H9 (cell line): ENCODE results near the gene SREBF1. TPM values are rescaled to one million over a fixed set of nuclear protein-coding genes. Genes with fewer than 3 reads are reported as not detected.

Source experiments
- DNase-seq: peaks from one replicate; pipeline ENCODE4 v3.0.0-alpha.2; 2017
- H2AFZ ChIP-seq: one replicate; pipeline ENCODE4 v1.6.1; 2013; ENCODE audit warnings: mild to moderate bottlenecking, low read length, control low read depth, moderate library complexity
- H2AK5ac ChIP-seq: 2 replicates; pipeline ENCODE4 v1.6.1; 2013; ENCODE audit warnings: low read length, control low read depth, mixed read lengths; ENCODE audit not compliant: insufficient read length
- H2BK120ac ChIP-seq: one replicate; pipeline ENCODE4 v1.6.1; 2013; ENCODE audit warnings: low read depth, mild to moderate bottlenecking, low read length, control low read depth, inconsistent platforms; ENCODE audit not compliant: poor library complexity, severe bottlenecking
- H2BK12ac ChIP-seq: 2 replicates; pipeline ENCODE4 v1.6.1; 2013; ENCODE audit warnings: low read length, control low read depth, mixed read lengths, low read depth; ENCODE audit not compliant: insufficient read length
- H2BK15ac ChIP-seq: 2 replicates; pipeline ENCODE4 v1.6.1; 2013; ENCODE audit warnings: low read depth, low read length, control low read depth
- H2BK20ac ChIP-seq: one replicate; pipeline ENCODE4 v1.6.1; 2013; ENCODE audit warnings: low read depth, mild to moderate bottlenecking, low read length, control low read depth, inconsistent platforms; ENCODE audit not compliant: poor library complexity, severe bottlenecking
- H2BK5ac ChIP-seq: 2 replicates; pipeline ENCODE4 v1.6.1; 2013; ENCODE audit warnings: low read length, control low read depth, mixed read lengths; ENCODE audit not compliant: insufficient read length
- H3K14ac ChIP-seq: 2 replicates; pipeline ENCODE4 v1.6.1; 2013; ENCODE audit warnings: low read length, control low read depth; ENCODE audit not compliant: insufficient read depth
- H3K18ac ChIP-seq: 2 replicates; pipeline ENCODE4 v1.6.1; 2013; ENCODE audit warnings: low read depth, mild to moderate bottlenecking, mixed read lengths, low read length, control low read depth; ENCODE audit not compliant: insufficient read length
- H3K23ac ChIP-seq: 2 replicates; pipeline ENCODE4 v1.6.1; 2013; ENCODE audit warnings: low read length, control low read depth, mixed read lengths, low read depth; ENCODE audit not compliant: insufficient read length
- H3K23me2 ChIP-seq: 2 replicates; pipeline ENCODE4 v1.6.1; 2013; ENCODE audit warnings: low read depth, mild to moderate bottlenecking, mixed read lengths, low read length, control low read depth; ENCODE audit not compliant: insufficient read length, poor library complexity, severe bottlenecking
- H3K27ac ChIP-seq: 2 replicates; pipeline ENCODE4 v1.5.1; 2013; ENCODE audit warnings: low read length, control low read depth, mixed read lengths, low read depth; ENCODE audit not compliant: insufficient read length
- H3K27me3 ChIP-seq: 2 replicates; pipeline ENCODE4 v1.6.1; 2013; ENCODE audit warnings: low read length, control low read depth, inconsistent platforms; ENCODE audit not compliant: insufficient read depth
- H3K4ac ChIP-seq: 2 replicates; pipeline ENCODE4 v1.6.1; 2013; ENCODE audit warnings: low read depth, mild to moderate bottlenecking, control low read depth, inconsistent platforms, low read length, moderate library complexity
- H3K4me1 ChIP-seq: 2 replicates; pipeline ENCODE4 v1.6.1; 2013; ENCODE audit warnings: low read length, control low read depth, inconsistent platforms; ENCODE audit not compliant: insufficient read depth
- H3K4me2 ChIP-seq: 2 replicates; pipeline ENCODE4 v1.6.1; 2013; ENCODE audit warnings: low read length, control low read depth, mixed read lengths; ENCODE audit not compliant: insufficient read length, insufficient read depth
- H3K56ac ChIP-seq: 2 replicates; pipeline ENCODE4 v1.6.1; 2013; ENCODE audit warnings: low read depth, mild to moderate bottlenecking, mixed read lengths, low read length, control low read depth; ENCODE audit not compliant: insufficient read length
- H3K79me1 ChIP-seq: 2 replicates; pipeline ENCODE4 v1.6.1; 2013; ENCODE audit warnings: low read depth, mild to moderate bottlenecking, moderate library complexity, low read length, control low read depth, inconsistent platforms; ENCODE audit not compliant: insufficient read depth, poor library complexity, severe bottlenecking
- H3K79me2 ChIP-seq: 2 replicates; pipeline ENCODE4 v1.6.1; 2013; ENCODE audit warnings: low read length, control low read depth, inconsistent platforms; ENCODE audit not compliant: insufficient read depth
- H3K9ac ChIP-seq: 2 replicates; pipeline ENCODE4 v1.6.1; 2013; ENCODE audit warnings: low read length, control low read depth, mixed read lengths; ENCODE audit not compliant: insufficient read length; ENCODE audit errors: extremely low read depth
- H3K9me3 ChIP-seq: one replicate; pipeline ENCODE4 v1.6.1; 2013; ENCODE audit warnings: low read depth, low read length, inconsistent platforms; ENCODE audit not compliant: control insufficient read depth
- H3T11ph ChIP-seq: one replicate; pipeline ENCODE4 v1.6.1; 2013; ENCODE audit warnings: mild to moderate bottlenecking, low read length, control low read depth, inconsistent platforms
- H4K20me1 ChIP-seq: one replicate; pipeline ENCODE4 v1.6.1; 2013; ENCODE audit not compliant: control insufficient read depth, insufficient read length, insufficient read depth
- H4K5ac ChIP-seq: 2 replicates; pipeline ENCODE4 v1.6.1; 2013; ENCODE audit warnings: low read depth, mild to moderate bottlenecking, mixed read lengths, low read length, control low read depth; ENCODE audit not compliant: insufficient read length
- H4K8ac ChIP-seq: replicated peaks from 2 replicates; pipeline ENCODE4 v1.6.1; 2013; ENCODE audit warnings: low read length, control low read depth, mixed read lengths, low read depth; ENCODE audit not compliant: insufficient read length
- H4K91ac ChIP-seq: 2 replicates; pipeline ENCODE4 v1.6.1; 2013; ENCODE audit warnings: low read depth, mild to moderate bottlenecking, moderate library complexity, mixed read lengths, low read length, control low read depth; ENCODE audit not compliant: insufficient read length
- H3K27ac Mint-ChIP-seq, 3 experiments: 2 replicates in 2 of 3; 3 replicates in 1 of 3; pipeline ENCODE4 v1.8.0; 2020 to 2021; ENCODE audit warnings: mixed read lengths in 3 of 3, mild to moderate bottlenecking in 1 of 3, moderate library complexity in 1 of 3
- H3K27me3 Mint-ChIP-seq: 2 replicates; pipeline ENCODE4 v1.8.0; 2021; ENCODE audit warnings: low read depth, mild to moderate bottlenecking, moderate library complexity, mixed read lengths
- H3K36me3 Mint-ChIP-seq, 3 experiments: 2 replicates in 2 of 3; 3 replicates in 1 of 3; pipeline ENCODE4 v1.8.0; 2020 to 2021; ENCODE audit warnings: low read depth in 3 of 3, mixed read lengths in 3 of 3; ENCODE audit not compliant: insufficient read depth in 1 of 3
- H3K4me1 Mint-ChIP-seq, 2 experiments: 2 replicates each; pipeline ENCODE4 v1.8.0; 2020; ENCODE audit warnings: mixed read lengths in 2 of 2
- H3K4me3 Mint-ChIP-seq, 2 experiments: 2 replicates in 1 of 2; 3 replicates in 1 of 2; pipeline ENCODE4 v1.8.0; 2020 to 2021; ENCODE audit warnings: mild to moderate bottlenecking in 2 of 2, mixed read lengths in 2 of 2, moderate library complexity in 1 of 2
- H3K9me3 Mint-ChIP-seq, 2 experiments: 2 replicates in 1 of 2; 3 replicates in 1 of 2; pipeline ENCODE4 v1.8.0; 2020; ENCODE audit warnings: mild to moderate bottlenecking in 2 of 2, mixed read lengths in 2 of 2, moderate library complexity in 1 of 2
- CTCF ChIP-seq: fragments of 200-600 bp; sonication (generic); conservative IDR thresholded peaks from 3 replicates; pipeline ENCODE4 v1.8.0; 2021; ENCODE audit warnings: antibody characterized with exemption, mild to moderate bottlenecking
- WGBS: extraction: QIAGEN DNeasy Blood & Tissue Kit; methylation state at CpG from one replicate; pipeline ENCODE4 v1.1.7; 2013; ENCODE audit warnings: missing lambda C conversion rate, low lambda C conversion rate, mixed read lengths; ENCODE audit not compliant: insufficient read length; ENCODE audit errors: extremely low coverage; 5-methylcytosine and 5-hydroxymethylcytosine counted together
- total RNA-seq: library from RNA; stranded (reverse); gene quantifications from 2 replicates; pipeline ENCODE4 v1.2.1, GENCODE V29; 2021

Gene SREBF1
- total RNA-seq, 1 experiment from 2014 or later: 81.9 TPM

GRCh38 chr17:17868641-17869522, 32.1 kb upstream of the SREBF1 start:
- H3K79me1 ChIP-seq: no peaks in the 10 kb centered on the region
- no peaks in the 10 kb centered on the region for H4K20me1 ChIP-seq
- no peak overlapping the region for H2BK12ac ChIP-seq
- no peak overlapping the region for H2BK5ac ChIP-seq
- H3K27ac ChIP-seq: no peak overlapping the region
- H4K8ac ChIP-seq: no peak overlapping the region
- H3T11ph ChIP-seq: no peak overlapping the region
- H3K4me1 ChIP-seq: peaks cover 9% of the 10 kb centered on the region; the same call in 1 of the 2 replicates
- H3K79me2 ChIP-seq: no peaks in the 10 kb centered on the region
- no peak overlapping the region for H3K23ac ChIP-seq
- TF ChIP-seq CTCF: no peak
- no peak overlapping the region for H3K56ac ChIP-seq
- no peak overlapping the region for H2BK120ac ChIP-seq
- H4K91ac ChIP-seq: no peak overlapping the region
- no CpG with 5 or more reads among the region's 18 CpGs for WGBS
- no peak overlapping the region for H3K9ac ChIP-seq
- no peak overlapping the region for H2AFZ ChIP-seq
- peaks cover 0 to 3% of the 10 kb centered on the region in 2 experiments; a peak in 1 of 5 replicates for H3K9me3 Mint-ChIP-seq
- no peak overlapping the region for H3K4me2 ChIP-seq
- no peak overlapping the region for H3K4ac ChIP-seq
- H3K18ac ChIP-seq: no peak overlapping the region
- H3K4me1 Mint-ChIP-seq: peaks cover 41% of the 10 kb centered on the region in 2 experiments
- H2AK5ac ChIP-seq: no peak overlapping the region
- H3K9me3 ChIP-seq: no peaks in the 10 kb centered on the region
- peak; percentile 82 for DNase-seq
- peak overlapping the region; percentile 41 to 85 (median 41); a peak in 5 of 7 replicates for H3K27ac Mint-ChIP-seq
- peaks cover 41% of the 10 kb centered on the region for H3K27me3 Mint-ChIP-seq
- no peak overlapping the region for H3K14ac ChIP-seq
- peak overlapping the region; percentile 3 to 66; a peak in 4 of 5 replicates for H3K4me3 Mint-ChIP-seq
- no peak overlapping the region for H4K5ac ChIP-seq
- no peaks in the 10 kb centered on the region for H3K36me3 Mint-ChIP-seq
- no peaks in the 10 kb centered on the region for H3K23me2 ChIP-seq
- H2BK15ac ChIP-seq: no peak overlapping the region
- no peaks in the 10 kb centered on the region for H3K27me3 ChIP-seq
- no peak overlapping the region for H2BK20ac ChIP-seq
